Hepatic stellate cell (primary cell): ENCODE data around the gene AAR2.

ENCODE experiments used
- DNase-seq: peaks from one replicate; pipeline ENCODE4 v3.0.0; 2011; ENCODE audit warnings: low spot score

AAR2 gene

DNA sequence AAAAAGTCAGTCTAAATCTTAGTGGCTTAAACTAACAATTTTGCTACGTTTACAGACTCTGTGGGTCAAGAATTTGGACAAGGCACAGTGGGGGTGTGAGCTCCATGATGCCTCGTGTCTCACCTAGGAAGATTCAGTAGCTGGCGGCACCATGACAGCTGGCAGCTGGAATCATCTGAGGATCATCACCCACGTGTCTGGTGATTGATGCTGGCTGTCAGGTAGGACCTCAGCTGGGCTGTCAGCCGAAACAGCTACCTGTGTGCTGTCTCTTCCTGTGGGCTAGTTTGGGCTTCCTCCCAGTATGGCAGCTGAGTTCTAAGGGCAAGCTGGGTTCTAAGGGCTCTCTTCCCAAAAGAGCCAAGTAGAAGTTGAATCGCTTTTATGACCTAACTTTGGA, 43.5 kb downstream of the AAR2 start:
- DNase-seq: no peak

DNA sequence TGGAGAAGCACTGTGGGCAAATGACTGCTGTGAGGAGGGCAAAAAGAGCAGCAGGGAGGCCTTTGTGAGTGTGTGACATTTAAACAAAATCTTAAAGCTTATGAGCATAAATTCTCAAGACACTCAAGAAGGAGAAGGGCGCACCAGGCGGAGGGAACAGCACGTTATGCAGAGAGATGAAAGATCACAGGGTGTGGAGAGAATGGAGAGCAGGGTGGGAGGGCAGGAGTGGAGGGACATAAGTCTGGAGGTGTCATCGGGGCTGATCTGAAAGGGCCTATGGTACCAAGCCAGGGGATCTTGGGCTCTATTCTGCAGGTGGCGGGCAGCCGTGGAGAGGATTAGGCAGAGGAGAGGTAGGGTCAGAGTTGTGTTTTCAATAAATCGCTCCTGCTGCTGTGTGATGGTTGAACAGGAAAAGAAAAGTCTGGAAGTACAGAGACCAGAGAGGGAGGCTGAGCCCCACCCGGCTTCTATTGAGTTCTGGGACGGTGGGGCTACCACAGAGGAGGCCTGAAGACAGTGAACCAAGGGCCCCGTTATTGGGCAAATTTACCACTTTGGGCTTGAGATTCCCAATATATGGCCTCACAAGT, 45.6 kb downstream of the AAR2 start:
- DNase-seq: no peak

DNA sequence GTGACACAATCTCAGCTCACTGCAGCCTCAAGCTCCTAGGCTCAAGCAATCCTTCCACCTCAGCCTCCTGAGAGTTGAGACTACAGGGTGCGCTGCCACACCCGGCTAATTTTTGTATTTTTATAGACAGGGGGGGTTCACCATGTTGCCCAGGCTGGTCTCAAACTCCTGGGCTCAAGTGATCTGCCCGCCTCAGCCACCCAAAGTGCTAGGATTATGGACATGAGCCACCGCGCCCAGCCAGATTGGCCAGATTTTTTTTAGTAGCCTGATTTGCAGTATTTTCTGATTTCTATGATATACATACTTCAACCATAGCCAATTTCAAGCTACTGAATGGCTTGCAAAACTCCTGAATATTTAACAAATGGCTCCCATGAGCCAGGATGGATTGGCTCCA, 48.5 kb downstream of the AAR2 start:
- no peak for DNase-seq

DNA sequence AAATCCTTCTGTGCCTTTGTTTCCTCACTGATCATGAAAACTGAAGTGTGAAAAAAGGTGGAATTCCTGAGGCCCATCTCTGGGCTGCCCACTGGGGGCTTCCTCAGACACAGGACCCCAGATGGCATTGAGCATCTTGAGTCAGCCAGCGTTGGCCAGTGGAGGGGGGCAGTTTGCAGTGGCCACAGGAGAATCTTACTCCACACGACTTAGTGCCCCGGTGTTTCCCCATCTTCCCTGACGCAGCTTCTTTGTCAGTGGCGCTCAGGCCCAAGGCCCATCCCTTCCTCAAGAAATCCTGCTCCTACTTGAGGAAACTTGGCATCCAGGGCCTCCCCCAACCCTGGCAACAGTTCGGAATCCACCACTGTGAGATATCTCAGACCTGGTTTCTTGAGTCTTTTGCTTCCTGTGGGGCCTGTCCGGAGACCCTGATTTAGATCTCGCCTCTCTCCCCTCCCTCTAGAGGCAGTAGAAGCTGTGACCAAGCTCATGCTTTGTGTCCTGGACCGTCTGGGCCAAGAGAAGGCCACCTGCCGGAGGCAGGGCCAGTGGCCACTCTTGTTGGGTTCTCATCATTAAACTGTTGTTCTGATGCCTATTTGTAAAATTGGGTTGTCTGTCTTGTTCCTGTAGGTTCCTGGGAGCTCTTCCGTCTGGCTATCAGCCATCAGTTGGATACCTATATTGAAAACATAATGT, 49.6 kb downstream of the AAR2 start:
- no peak for DNase-seq

DNA sequence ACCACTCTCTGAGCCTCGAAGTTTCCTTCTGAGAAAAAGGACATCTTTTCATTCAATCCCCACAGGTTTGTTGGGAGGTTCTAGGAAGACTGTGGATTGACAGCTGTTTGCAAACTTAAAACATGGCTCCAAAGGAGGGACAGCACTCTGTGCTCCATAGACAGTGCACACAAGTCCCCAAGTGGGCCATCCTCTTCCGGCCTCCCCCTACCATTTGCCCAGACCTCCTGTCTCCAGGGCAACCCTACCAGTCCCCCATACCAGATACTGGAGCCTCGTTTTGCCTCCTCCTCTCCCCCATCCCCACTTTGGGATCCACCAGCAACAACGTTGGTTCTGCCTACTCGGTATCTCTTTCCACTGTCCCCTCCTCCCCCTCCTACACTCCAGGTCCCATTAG, 61.4 kb downstream of the AAR2 start:
- no peak for DNase-seq

DNA sequence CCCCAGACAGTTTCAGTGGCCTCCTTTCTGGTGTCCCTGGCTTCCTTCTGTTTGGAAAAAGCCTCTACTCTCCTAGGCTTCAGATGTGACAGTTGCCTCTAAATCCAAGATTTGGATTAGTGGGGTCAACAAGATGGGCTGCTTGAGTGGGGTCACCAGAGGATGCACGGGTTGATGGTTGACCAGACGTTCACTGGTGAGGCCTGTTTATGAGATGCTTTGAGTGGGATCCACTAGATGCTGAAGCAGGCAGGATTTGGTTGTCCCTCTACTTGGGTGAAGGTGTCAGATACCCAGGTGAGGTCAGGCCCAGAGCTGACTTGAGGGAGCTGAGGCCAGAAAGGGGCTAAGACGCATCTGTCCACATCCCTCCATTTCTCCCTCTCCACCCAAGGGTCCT, 61.8 kb downstream of the AAR2 start:
- no peak for DNase-seq

DNA sequence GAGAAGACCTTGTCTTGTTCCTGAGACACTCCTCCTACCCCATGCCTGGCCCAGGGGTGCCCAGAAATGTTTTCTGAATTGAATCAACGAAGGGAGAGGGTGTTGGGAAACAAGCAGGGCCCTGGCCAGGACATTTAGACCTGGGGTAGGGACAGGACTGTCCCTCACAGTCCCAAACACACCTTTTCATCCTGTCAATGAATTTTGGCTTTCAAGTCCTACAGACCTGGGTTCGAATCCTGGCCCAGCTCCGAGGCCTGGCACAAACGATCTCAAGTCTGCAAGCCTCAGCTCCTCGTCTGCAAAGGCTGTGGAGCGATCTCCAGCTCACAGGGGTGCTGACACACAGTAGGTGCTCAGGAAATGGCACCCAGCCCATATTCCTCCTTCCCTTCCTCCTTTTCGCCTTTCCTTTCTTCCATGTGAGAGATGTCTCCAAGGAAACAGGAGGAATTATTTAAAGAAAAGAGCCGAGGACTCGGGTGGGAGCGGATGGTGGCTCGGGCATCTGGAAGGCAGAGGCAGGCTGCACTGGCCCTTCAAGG, 62.6 kb downstream of the AAR2 start:
- no peak for DNase-seq

DNA sequence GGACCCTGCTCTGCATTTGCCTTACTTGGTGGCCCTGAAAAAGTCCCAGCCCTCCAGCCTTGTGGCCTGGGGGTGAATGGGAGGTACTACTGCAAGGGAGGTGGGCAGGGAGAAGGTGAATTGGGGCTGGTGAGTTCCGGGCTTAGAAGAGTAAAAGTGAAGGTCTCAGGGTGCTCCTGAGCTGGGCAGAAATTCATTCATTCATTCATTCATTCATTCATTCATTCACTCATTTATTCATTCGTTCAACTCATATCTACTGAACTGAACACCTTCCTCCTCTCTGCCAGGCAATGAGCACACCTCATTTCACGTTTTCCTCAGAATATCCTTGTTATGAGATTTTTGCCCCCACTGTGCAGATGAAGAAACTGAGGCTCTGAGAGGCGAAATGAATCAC, 63.2 kb downstream of the AAR2 start:
- DNase-seq: no peak

DNA sequence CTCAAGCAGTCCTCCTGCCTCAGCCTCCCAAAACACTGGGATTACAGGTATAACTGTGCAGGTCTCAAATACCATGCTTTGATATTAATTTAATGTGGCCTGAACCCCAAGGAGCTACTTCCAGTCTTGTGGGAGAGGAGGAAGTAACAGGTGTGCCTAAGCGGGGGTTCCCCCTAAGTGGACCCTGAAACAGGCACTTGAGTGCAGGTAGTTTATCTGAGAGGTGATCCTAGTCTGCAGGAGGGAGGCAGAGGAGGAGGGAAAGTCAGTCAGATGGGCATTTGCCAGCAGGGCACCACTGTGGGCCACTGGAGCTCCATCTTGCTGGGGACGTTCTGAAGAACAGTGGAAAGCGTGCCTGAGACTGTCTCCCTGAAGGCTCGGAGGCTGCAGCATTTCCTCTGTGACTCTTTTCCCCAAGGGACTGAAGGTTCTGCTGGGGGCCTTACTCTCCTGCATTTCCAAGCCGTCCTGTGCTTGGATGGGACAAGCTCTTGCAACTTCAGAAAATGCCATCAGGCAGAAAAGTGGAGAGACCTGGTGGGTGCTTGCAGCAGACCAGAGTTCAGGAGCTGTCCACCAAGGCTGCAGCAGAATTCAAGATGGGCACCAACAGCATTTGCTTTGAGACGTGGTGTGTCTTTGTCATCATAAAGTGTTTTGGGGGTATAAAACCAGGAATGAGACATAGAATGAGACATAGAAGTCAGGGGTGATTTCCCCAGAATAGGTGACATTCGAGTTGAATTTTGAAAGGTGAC, 65.3 kb downstream of the AAR2 start:
- no peak for DNase-seq

DNA sequence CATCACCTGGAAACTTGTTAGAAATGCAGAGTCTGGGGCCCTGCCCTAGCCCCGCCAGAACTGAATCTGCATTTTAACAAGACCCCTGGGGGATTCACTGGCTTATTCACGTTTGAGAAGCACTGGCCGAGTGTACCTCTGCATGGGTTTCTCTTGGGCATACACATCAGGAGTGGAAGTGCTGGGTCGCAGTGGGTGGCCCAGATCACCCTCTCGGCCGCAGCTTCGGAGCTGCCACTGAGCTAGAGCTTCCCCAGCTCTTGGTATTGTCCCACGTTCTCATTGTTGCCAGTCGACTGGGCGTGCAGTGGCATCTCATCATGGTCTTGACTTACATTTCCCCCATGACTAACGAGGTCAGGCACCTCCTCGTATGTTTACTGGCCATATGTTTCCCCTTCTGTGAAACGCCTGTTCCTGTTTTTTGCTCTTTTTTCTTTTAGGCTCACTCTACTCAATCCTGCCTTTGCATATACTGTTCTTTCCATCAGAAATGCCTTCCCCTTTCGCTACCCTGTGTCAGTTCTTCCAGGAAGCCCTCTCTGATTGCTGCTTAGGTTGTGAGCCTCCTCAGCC, 66.8 kb downstream of the AAR2 start:
- no peak for DNase-seq

DNA sequence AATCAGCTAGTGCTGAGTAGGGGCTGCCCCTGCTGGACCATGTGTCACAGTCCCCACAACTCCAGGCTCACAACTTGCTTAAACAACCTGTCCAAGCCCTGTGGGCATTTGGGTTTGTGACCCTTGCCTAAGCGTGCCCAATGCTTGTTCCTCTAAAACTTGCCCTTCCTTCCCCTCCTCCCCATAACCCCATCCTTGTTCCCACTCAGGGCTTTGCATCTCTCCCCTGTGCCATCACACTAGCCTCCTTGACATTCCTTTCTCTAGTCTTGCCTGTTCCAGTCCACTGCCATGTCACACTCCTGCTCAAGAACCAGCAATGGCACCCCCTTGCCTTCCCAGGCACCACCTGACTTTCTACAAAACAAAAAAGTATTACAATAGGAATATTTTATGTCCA, 67.6 kb downstream of the AAR2 start:
- no peak for DNase-seq

DNA sequence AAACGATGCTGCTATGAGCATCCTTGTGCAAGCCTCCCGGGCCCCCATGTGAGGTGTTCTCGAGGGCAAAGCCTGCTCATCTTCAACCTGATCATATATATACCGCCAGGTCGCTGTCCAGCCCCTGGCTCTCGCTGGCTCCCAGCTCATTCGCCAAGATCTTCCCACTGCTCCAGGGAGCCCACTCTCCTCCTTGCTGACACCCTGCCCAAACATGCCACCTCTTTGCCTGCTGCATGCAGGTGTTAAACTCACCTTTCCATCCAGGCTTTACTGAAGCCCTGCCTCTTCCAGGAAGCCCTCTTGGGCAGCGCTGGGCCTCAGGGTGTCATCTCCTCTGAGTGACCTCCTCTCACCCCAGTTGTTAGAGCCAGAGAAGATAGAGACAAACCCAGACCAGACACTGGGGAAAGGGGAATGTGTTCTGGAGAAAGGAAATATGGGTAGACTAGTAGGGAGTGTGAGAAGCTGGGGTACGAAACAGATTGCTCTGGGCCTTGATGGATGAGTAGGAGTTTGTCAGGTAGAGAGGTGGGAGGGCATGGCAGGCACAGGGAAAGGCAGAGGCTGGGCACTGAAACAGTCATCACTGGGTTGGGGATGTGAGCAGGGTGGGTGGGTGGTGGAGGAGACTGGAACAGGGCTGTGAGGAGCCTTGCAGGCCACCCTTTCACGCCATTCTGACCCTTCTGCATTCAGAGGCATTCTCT, 68.7 kb downstream of the AAR2 start:
- no peak for DNase-seq

DNA sequence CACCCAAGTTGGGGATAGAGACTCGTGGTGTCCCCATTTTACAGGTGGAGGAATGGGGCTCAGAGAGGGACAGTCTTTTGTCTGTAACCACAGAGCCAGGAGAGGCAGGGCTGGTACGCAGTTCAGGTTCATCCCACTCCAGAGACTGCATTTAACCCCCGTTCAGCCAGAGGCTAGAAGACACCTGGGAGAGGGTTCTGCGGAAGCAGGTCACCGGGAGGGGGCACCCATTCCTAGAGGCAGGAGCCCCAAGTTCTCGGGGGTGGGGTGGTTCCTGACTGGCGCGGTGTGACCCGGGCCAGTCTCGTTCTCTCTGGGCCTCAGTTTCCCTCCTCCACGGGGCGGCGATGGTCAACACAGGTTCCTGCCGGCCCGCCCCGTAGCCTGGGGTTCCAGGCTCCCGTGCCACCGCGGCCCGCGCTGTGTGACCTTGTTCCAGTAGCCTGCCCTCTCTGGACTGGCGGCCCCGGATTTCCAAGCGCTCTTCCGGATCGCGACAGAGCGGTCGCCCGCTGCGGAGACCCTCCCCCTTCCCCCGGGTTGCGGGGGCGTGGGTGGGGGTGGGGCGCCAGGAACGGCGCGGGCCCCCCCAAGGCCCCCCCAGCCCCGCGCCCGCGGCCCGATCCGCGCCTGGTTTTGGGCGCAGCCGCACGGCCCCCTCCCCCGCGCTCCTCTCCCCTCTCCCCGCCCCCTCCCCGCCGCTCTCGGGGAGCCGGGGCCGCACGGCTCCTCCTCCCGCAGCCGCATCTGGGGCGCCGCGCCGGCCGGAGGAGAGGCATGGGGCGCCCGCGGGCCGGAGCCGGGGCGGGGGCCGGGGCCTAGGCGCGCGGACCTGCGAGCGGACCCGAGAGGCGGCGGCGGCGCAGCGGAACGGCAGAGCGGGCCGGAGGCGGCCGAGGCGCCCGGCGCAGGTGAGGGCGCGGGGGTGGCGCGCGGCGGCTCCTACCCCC, 69.6 kb downstream of the AAR2 start, which contains the start of gene DLGAP4:
Gene DLGAP4 (plus strand): TSS at position 738 of the 950 bp plus-strand sequence. CDS start 125,379 bp downstream, outside the sequence.
- no peak for DNase-seq
